IPS-20b (cell line): ENCODE data around the gene ATP6V1C2.

ENCODE experiments used
- H3K27ac ChIP-seq: one replicate; pipeline ENCODE4 v1.5.1; 2013; ENCODE audit warnings: low read length
- H3K27me3 ChIP-seq: 2 replicates; pipeline ENCODE4 v1.6.1; 2013; ENCODE audit warnings: mild to moderate bottlenecking, low read length, inconsistent platforms; ENCODE audit not compliant: insufficient read depth
- H3K36me3 ChIP-seq: 2 replicates; pipeline ENCODE4 v1.6.1; 2013; ENCODE audit warnings: low read depth, mild to moderate bottlenecking, inconsistent platforms, low read length, moderate library complexity; ENCODE audit not compliant: insufficient read depth
- H3K4me1 ChIP-seq: 2 replicates; pipeline ENCODE4 v1.6.1; 2013; ENCODE audit warnings: mild to moderate bottlenecking, control low read depth, inconsistent platforms, low read length, moderate library complexity; ENCODE audit not compliant: insufficient read depth
- H3K4me3 ChIP-seq: 2 replicates; pipeline ENCODE4 v1.5.1; 2013; ENCODE audit warnings: mild to moderate bottlenecking, low read length, inconsistent platforms
- H3K9ac ChIP-seq: 2 replicates; pipeline ENCODE4 v1.6.1; 2013; ENCODE audit warnings: low read depth, mild to moderate bottlenecking, inconsistent platforms, low read length, moderate library complexity
- H3K9me3 ChIP-seq: 2 replicates; pipeline ENCODE4 v1.6.1; 2013; ENCODE audit warnings: mild to moderate bottlenecking, low read depth, low read length, inconsistent platforms; ENCODE audit not compliant: insufficient read depth

Gene ATP6V1C2

GRCh38 chr2:10760794-10761504 is 39.5 kb downstream of the ATP6V1C2 start:
- Histone ChIP-seq H3K27ac (no peak overlapping the region), H3K9me3 (no peaks in the 10 kb centered on the region), H3K4me1 (no peaks in the 10 kb centered on the region), H3K9ac (no peak overlapping the region), H3K36me3 (no peaks in the 10 kb centered on the region), H3K4me3 (no peak overlapping the region), H3K27me3 (no peaks in the 10 kb centered on the region)

- Histone ChIP-seq H3K27me3 (no peaks in the 10 kb centered on the region), H3K27ac (no peak overlapping the region), H3K9me3 (no peaks in the 10 kb centered on the region), H3K4me3 (no peak overlapping the region), H3K36me3 (no peaks in the 10 kb centered on the region), H3K4me1 (no peaks in the 10 kb centered on the region), H3K9ac (no peak overlapping the region)
Measured at GRCh38 chr2:10761591-10761990, 40.2 kb downstream of the ATP6V1C2 start.

DNA sequence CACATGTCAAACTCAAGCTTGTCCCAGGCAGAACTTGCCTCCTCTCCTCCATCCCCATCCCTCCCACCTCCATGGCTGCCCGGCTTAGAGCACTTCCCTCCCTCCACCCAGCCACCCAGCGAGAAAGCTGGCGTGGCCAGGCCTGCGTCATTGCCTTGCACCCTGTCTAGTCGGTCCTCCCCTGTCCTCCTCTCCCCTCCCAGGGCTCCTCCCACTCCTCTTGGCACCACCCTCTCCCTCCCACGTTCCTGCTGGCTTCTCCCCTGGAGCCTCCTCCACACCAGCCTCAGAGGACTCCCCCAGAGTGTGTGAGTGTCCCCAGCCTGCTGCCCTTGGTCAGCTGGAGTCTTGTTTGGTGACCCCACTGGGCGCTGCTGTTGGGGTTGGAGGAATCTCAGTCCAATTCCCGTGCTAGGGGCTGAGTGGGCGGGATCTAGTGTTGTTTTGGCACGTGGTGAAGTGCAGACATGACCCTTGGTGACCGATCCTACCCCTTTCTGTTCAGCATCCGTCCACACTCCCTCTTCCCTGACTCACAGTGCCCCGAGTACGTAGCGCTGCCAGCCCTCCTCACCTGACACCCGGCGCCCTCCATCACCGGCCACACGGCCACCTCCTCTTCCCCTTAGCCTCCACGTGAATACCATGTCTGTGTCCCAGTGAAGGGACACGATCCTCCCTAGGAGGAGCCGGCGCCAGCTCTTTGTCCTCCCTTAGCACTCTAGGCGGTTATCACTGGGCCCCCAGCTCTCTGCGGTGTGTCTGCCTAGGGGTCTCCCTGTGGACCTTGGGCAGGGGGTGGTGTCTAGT is 41.4 kb downstream of the ATP6V1C2 start:
- Histone ChIP-seq H3K27me3 (no peaks in the 10 kb centered on the region), H3K27ac (no peak overlapping the region), H3K36me3 (no peaks in the 10 kb centered on the region), H3K4me1 (no peaks in the 10 kb centered on the region), H3K9me3 (no peaks in the 10 kb centered on the region), H3K9ac (no peak overlapping the region), H3K4me3 (no peak overlapping the region)

- no peaks in the 10 kb centered on the region for H3K27me3 ChIP-seq
- no peak overlapping the region for H3K9ac ChIP-seq
- H3K36me3 ChIP-seq, result no peaks in the 10 kb centered on the region
- H3K9me3 ChIP-seq, result no peaks in the 10 kb centered on the region
- H3K27ac ChIP-seq, result no peak overlapping the region
- H3K4me3 ChIP-seq, result no peak overlapping the region
- H3K4me1 ChIP-seq, result no peaks in the 10 kb centered on the region
Measured at GRCh38 chr2:10763461-10763800, 42.0 kb downstream of the ATP6V1C2 start.

DNA sequence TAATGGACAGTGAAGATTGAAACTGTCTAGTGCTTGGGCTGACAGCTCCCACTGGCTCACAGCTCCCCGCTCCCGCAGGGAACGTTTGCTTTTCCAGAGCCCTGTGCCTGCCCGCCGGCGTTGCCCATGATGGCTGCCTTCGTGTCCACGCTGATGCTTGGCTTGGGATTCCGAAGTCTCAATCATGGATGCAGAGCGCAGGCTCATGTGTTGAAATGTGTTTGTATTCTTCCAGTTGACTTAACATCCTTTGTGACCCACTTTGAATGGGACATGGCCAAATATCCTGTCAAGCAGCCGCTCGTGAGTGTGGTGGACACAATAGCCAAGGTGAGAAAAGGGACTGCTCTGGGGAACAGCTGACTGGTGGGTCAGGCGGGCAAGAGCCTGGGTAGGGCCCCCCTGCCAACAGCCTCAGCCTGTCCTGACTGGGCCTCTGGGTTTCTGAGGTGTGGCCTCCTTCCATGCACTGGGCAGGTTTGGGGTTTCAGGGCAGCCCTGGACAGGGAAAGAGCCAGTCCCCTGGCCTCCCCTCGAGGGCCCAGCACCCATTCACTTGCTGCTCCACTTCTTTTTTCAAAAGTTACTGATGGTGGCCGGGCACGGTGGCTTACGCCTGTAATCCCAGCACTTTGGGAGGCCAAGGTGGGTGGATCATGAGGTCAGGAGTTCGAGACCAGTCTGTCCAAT is 42.8 kb downstream of the ATP6V1C2 start:
- H3K9ac ChIP-seq, result no peak overlapping the region
- no peaks in the 10 kb centered on the region for H3K36me3 ChIP-seq
- no peaks in the 10 kb centered on the region for H3K9me3 ChIP-seq
- no peak overlapping the region for H3K27ac ChIP-seq
- H3K4me1 ChIP-seq, result no peaks in the 10 kb centered on the region
- H3K4me3 ChIP-seq, result no peak overlapping the region
- H3K27me3 ChIP-seq, result no peaks in the 10 kb centered on the region

DNA sequence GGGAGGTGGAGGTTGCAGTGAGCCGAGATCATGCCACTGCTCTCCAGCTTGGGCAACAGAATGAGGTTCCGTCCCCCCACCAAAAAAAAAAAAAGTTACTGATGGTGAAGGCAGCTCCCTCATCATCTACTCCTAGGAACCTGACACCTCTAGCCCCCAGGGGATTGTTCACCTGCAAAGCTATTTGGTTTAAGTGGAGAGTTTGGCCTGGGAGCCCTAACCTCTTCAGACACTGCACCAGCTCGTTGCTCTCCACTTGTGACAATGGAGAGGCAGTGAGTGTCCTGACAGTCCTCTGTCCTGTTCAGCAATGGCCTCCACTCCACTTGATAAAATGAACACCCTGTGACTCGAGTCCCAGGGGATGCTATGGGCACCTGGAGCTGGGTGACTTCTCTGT is 43.5 kb downstream of the ATP6V1C2 start:
- H3K27me3 ChIP-seq, result no peaks in the 10 kb centered on the region
- H3K36me3 ChIP-seq, result no peaks in the 10 kb centered on the region
- H3K4me1 ChIP-seq, result no peaks in the 10 kb centered on the region
- no peak overlapping the region for H3K27ac ChIP-seq
- no peak overlapping the region for H3K4me3 ChIP-seq
- H3K9ac ChIP-seq, result no peak overlapping the region
- H3K9me3 ChIP-seq, result no peaks in the 10 kb centered on the region

GRCh38 chr2:10765461-10765860 is 44.0 kb downstream of the ATP6V1C2 start:
- Histone ChIP-seq H3K9ac (no peak overlapping the region), H3K27me3 (no peaks in the 10 kb centered on the region), H3K4me1 (no peaks in the 10 kb centered on the region), H3K9me3 (no peaks in the 10 kb centered on the region), H3K36me3 (no peaks in the 10 kb centered on the region), H3K4me3 (no peak overlapping the region), H3K27ac (no peak overlapping the region)

GRCh38 chr2:10765914-10766313 is 44.5 kb downstream of the ATP6V1C2 start:
- no peaks in the 10 kb centered on the region for H3K9me3 ChIP-seq
- no peak overlapping the region for H3K4me3 ChIP-seq
- no peaks in the 10 kb centered on the region for H3K36me3 ChIP-seq
- no peak overlapping the region for H3K9ac ChIP-seq
- no peaks in the 10 kb centered on the region for H3K27me3 ChIP-seq
- no peaks in the 10 kb centered on the region for H3K4me1 ChIP-seq
- H3K27ac ChIP-seq, result no peak overlapping the region

GRCh38 chr2:10768063-10768507 is 46.7 kb downstream of the ATP6V1C2 start:
- Histone ChIP-seq H3K36me3 (no peaks in the 10 kb centered on the region), H3K27me3 (no peaks in the 10 kb centered on the region), H3K27ac (no peak overlapping the region), H3K4me3 (no peak overlapping the region), H3K9me3 (no peaks in the 10 kb centered on the region), H3K4me1 (no peaks in the 10 kb centered on the region), H3K9ac (no peak overlapping the region)

DNA sequence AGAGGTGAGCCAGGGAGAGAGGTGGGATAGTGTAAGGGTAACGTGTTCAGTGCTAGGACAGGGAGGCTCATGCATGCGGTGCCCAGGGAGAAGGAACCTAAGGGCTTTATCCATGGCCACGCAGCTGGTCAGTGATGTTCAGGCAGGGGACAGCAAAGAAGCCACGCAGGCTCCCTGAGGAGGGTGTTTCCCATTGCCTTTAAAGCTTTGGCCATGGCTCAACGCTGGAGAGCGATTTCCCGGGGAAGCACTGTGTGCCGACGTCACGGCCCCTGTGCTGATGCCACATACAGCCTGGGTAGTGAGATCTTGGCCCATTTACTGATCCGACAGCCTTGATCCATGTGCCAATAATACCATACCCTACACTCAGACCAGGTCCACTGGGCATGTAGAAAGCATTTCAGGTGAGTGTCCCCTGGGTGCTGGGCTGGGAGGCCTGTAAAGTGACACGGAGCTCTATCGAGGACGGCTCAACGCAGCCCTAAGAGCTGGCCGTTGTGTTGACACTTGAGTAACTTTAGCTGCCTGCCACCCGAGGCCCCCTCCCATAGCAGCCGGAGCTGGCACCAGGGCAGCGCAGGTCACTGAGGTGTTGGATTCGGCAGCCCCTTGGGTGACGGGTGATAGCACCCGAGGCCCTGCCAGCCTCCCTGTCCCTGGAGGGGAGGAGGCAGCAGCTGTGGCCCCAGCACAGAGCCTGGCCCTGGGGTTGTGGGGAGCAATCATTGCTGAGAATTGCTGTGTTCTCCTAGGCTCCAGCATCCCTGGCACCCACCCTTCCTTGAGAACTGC is 49.7 kb downstream of the ATP6V1C2 start:
- Histone ChIP-seq H3K4me1 (no peaks in the 10 kb centered on the region), H3K9ac (no peak overlapping the region), H3K27me3 (no peaks in the 10 kb centered on the region), H3K36me3 (no peaks in the 10 kb centered on the region), H3K27ac (no peak overlapping the region), H3K9me3 (no peaks in the 10 kb centered on the region), H3K4me3 (no peak overlapping the region)

- Histone ChIP-seq H3K36me3 (no peaks in the 10 kb centered on the region), H3K9ac (no peak overlapping the region), H3K4me1 (no peaks in the 10 kb centered on the region), H3K27me3 (no peaks in the 10 kb centered on the region), H3K4me3 (no peak overlapping the region), H3K27ac (no peak overlapping the region), H3K9me3 (no peaks in the 10 kb centered on the region)
Measured at GRCh38 chr2:10771786-10772185, 50.4 kb downstream of the ATP6V1C2 start.
